ENCODE measurements around the gene SENP7. TPM values are rescaled to one million over a fixed set of nuclear protein-coding genes. Genes with fewer than 3 reads are reported as not detected.

SENP7 gene
- total RNA-seq, 1 experiment from 2014 or later: 12.0 TPM

GRCh38 chr3:101466465-101467309 is 46.3 kb downstream of the SENP7 start:
- intact Hi-C loops (cut with micrococcal nuclease; ENCODE audit: unreplicated experiment): no loop called here
- Mint-ChIP-seq H3K27me3 (ENCODE audit: unreplicated experiment) (no peaks in the 10 kb centered on the region), H3K4me1 (ENCODE audit: low read depth, unreplicated experiment) (no peaks in the 10 kb centered on the region), H3K27ac (ENCODE audit: unreplicated experiment) (no peak overlapping the region), H3K36me3 (ENCODE audit: insufficient read depth, unreplicated experiment) (peaks cover 7% of the 10 kb centered on the region), H3K9me3 (ENCODE audit: low read depth, unreplicated experiment) (no peaks in the 10 kb centered on the region), H3K4me3 (ENCODE audit: low read depth, unreplicated experiment) (peak overlapping the region; percentile 68)
- TF ChIP-seq CTCF (IDR thresholded peaks at IDR 0.05; ENCODE audit: unreplicated experiment): no peak
- peak; percentile 33 for DNase-seq
- CTCF ChIA-PET: interaction anchor here (1.0 kb wide), 1 partner anchor 11 kb away, joined by 4 read pairs; no protein-coding TSS in a partner anchor
- no TSS peak for BruUV-seq (replicated peaks)

GRCh38 chr3:101464235-101464634 is 48.8 kb downstream of the SENP7 start:
- Mint-ChIP-seq H3K9me3 (ENCODE audit: low read depth, unreplicated experiment) (peaks cover 4% of the 10 kb centered on the region), H3K4me3 (ENCODE audit: low read depth, unreplicated experiment) (no peak overlapping the region), H3K27ac (ENCODE audit: unreplicated experiment) (no peak overlapping the region), H3K4me1 (ENCODE audit: low read depth, unreplicated experiment) (no peaks in the 10 kb centered on the region), H3K27me3 (ENCODE audit: unreplicated experiment) (no peaks in the 10 kb centered on the region), H3K36me3 (ENCODE audit: insufficient read depth, unreplicated experiment) (peaks cover 7% of the 10 kb centered on the region)
- intact Hi-C loops (cut with micrococcal nuclease; ENCODE audit: unreplicated experiment): no loop called here
- CTCF ChIA-PET: no interaction called here
- BruUV-seq (replicated peaks): no TSS peak
- no peak for DNase-seq
- TF ChIP-seq CTCF (IDR thresholded peaks at IDR 0.05; ENCODE audit: unreplicated experiment): no peak

GRCh38 chr3:101461451-101461850 is 51.6 kb downstream of the SENP7 start:
- no TSS peak for BruUV-seq (replicated peaks)
- no peak for DNase-seq
- Mint-ChIP-seq H3K9me3 (ENCODE audit: low read depth, unreplicated experiment) (peaks cover 4% of the 10 kb centered on the region), H3K27me3 (ENCODE audit: unreplicated experiment) (no peaks in the 10 kb centered on the region), H3K36me3 (ENCODE audit: insufficient read depth, unreplicated experiment) (peaks cover 2% of the 10 kb centered on the region), H3K27ac (ENCODE audit: unreplicated experiment) (no peak overlapping the region), H3K4me3 (ENCODE audit: low read depth, unreplicated experiment) (no peak overlapping the region), H3K4me1 (ENCODE audit: low read depth, unreplicated experiment) (no peaks in the 10 kb centered on the region)
- no peak for TF ChIP-seq CTCF (IDR thresholded peaks at IDR 0.05; ENCODE audit: unreplicated experiment)
- CTCF ChIA-PET: no interaction called here
- intact Hi-C loops (cut with micrococcal nuclease; ENCODE audit: unreplicated experiment): no loop called here

DNA sequence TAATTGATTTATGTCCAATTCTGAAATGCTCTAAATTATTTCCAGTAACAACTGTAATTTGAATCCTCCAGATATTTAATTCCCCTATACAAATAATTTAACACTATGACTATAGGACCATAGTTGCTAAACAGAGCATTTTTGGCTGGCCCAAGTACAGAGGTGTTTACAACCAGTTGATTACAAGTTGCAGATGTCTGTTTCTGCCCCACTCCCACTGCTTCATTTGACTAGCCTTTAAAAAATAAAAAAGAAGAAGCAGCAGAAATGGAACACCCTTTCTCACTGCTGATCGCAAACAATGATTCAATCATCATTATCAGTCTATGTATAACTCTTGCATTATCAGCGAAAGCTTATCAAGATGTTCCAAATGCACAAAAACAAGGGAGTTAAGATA is 54.6 kb downstream of the SENP7 start:
- TF ChIP-seq CTCF (IDR thresholded peaks at IDR 0.05; ENCODE audit: unreplicated experiment): no peak
- CTCF ChIA-PET: no interaction called here
- H3K36me3 Mint-ChIP-seq (ENCODE audit: insufficient read depth, unreplicated experiment): no peaks in the 10 kb centered on the region
- H3K27me3 Mint-ChIP-seq (ENCODE audit: unreplicated experiment): no peaks in the 10 kb centered on the region
- no peaks in the 10 kb centered on the region for H3K4me1 Mint-ChIP-seq (ENCODE audit: low read depth, unreplicated experiment)
- H3K4me3 Mint-ChIP-seq (ENCODE audit: low read depth, unreplicated experiment): no peak overlapping the region
- intact Hi-C loops (cut with micrococcal nuclease; ENCODE audit: unreplicated experiment): no loop called here
- no TSS peak for BruUV-seq (replicated peaks)
- H3K27ac Mint-ChIP-seq (ENCODE audit: unreplicated experiment): no peak overlapping the region
- peaks cover 4% of the 10 kb centered on the region for H3K9me3 Mint-ChIP-seq (ENCODE audit: low read depth, unreplicated experiment)
- no peak for DNase-seq

Data from Calu3 (cell line).